ENCODE results near the gene MTMR2.
A peak's percentile ranks its signal among the peaks of the same experiment; 100 is the strongest.

Gene MTMR2

GRCh38 chr11:95795627-95796295 lies 128.1 kb downstream of the MTMR2 start:
- no peak for DNase-seq
- POLR2A ChIA-PET = no interaction called here

GRCh38 chr11:95794086-95794485 lies 129.8 kb downstream of the MTMR2 start:
- CTCF ChIA-PET = no interaction called here
- DNase-seq = no peak
- Histone ChIP-seq H3K4me1 (ENCODE audit: control extremely low read depth in 1 of 4, control insufficient read depth in 4 of 4, insufficient read depth in 4 of 4, low read length in 3 of 4) (peaks cover 10 to 19% (median 14%) of the 10 kb centered on the region in 4 experiments), H3K4me3 (ENCODE audit: control insufficient read depth in 1 of 7, extremely low read depth in 1 of 7, insufficient read depth in 4 of 7, low read depth in 2 of 7, low read length in 6 of 7) (no peak overlapping the region), H3K9me3 (ENCODE audit: control extremely low read depth in 1 of 5, control insufficient read depth in 4 of 5, insufficient read depth in 2 of 5, low read depth in 1 of 5, low read length in 4 of 5) (no peaks in the 10 kb centered on the region), H3K27ac (ENCODE audit: insufficient read depth in 1 of 2, low read depth in 1 of 2, low read length in 2 of 2, poor library complexity in 1 of 2, severe bottlenecking in 2 of 2) (no peak overlapping the region), H3K27me3 (replicated peaks in 2 of 5; ENCODE audit: control insufficient read depth in 4 of 5, insufficient read depth in 5 of 5, low read length in 4 of 5) (no peaks in the 10 kb centered on the region), H3K36me3 (ENCODE audit: control insufficient read depth in 4 of 4, insufficient read depth in 4 of 4, low read length in 3 of 4) (peaks cover 0 to 5% (median 2%) of the 10 kb centered on the region in 4 experiments)
- 100% methylated on average over 1 of the region's 5 CpGs for WGBS (ENCODE audit: insufficient coverage)
- POLR2A ChIA-PET = no interaction called here

More at GRCh38 chr11:95795627-95796295, 128.1 kb downstream of the MTMR2 start:
- peaks cover 4 to 18% (median 12%) of the 10 kb centered on the region in 4 experiments for H3K36me3 ChIP-seq (ENCODE audit: control insufficient read depth in 4 of 4, insufficient read depth in 4 of 4, low read length in 3 of 4)
- no CpG with 5 or more reads among the region's 3 CpGs for WGBS (ENCODE audit: insufficient coverage)
- H3K4me3 ChIP-seq (ENCODE audit: control insufficient read depth in 1 of 7, extremely low read depth in 1 of 7, insufficient read depth in 4 of 7, low read depth in 2 of 7, low read length in 6 of 7) = no peak overlapping the region
- no peaks in the 10 kb centered on the region for H3K9me3 ChIP-seq (ENCODE audit: control extremely low read depth in 1 of 5, control insufficient read depth in 4 of 5, insufficient read depth in 2 of 5, low read depth in 1 of 5, low read length in 4 of 5)
- no peak overlapping the region for H3K27ac ChIP-seq (ENCODE audit: insufficient read depth in 1 of 2, low read depth in 1 of 2, low read length in 2 of 2, poor library complexity in 1 of 2, severe bottlenecking in 2 of 2)
- H3K4me1 ChIP-seq (ENCODE audit: control extremely low read depth in 1 of 4, control insufficient read depth in 4 of 4, insufficient read depth in 4 of 4, low read length in 3 of 4) = peaks cover 10 to 19% (median 14%) of the 10 kb centered on the region in 4 experiments
- H3K27me3 ChIP-seq (replicated peaks in 2 of 5; ENCODE audit: control insufficient read depth in 4 of 5, insufficient read depth in 5 of 5, low read length in 4 of 5) = no peaks in the 10 kb centered on the region
- CTCF ChIA-PET = interaction anchor here (0.7 to 1.4 kb wide), 4 partner anchors 11 to 644 kb away, joined by 3 to 5 read pairs (median 4); no protein-coding TSS in a partner anchor

- Histone ChIP-seq H3K4me1 (ENCODE audit: control extremely low read depth in 1 of 4, control insufficient read depth in 4 of 4, insufficient read depth in 4 of 4, low read length in 3 of 4) (peaks cover 15 to 26% (median 20%) of the 10 kb centered on the region in 4 experiments), H3K27ac (ENCODE audit: insufficient read depth in 1 of 2, low read depth in 1 of 2, low read length in 2 of 2, poor library complexity in 1 of 2, severe bottlenecking in 2 of 2) (no peak overlapping the region), H3K27me3 (replicated peaks in 2 of 5; ENCODE audit: control insufficient read depth in 4 of 5, insufficient read depth in 5 of 5, low read length in 4 of 5) (no peaks in the 10 kb centered on the region), H3K36me3 (ENCODE audit: control insufficient read depth in 4 of 4, insufficient read depth in 4 of 4, low read length in 3 of 4) (peaks cover 0 to 3% (median 2%) of the 10 kb centered on the region in 4 experiments), H3K4me3 (ENCODE audit: control insufficient read depth in 1 of 7, extremely low read depth in 1 of 7, insufficient read depth in 4 of 7, low read depth in 2 of 7, low read length in 6 of 7) (peak overlapping the region in 1 of 7 experiments; percentile 14), H3K9me3 (ENCODE audit: control extremely low read depth in 1 of 5, control insufficient read depth in 4 of 5, insufficient read depth in 2 of 5, low read depth in 1 of 5, low read length in 4 of 5) (no peaks in the 10 kb centered on the region)
- no peak for DNase-seq
- POLR2A ChIA-PET = no interaction called here
- CTCF ChIA-PET = interaction anchor here (1.5 kb wide), 1 partner anchor 54 kb away, joined by 3 read pairs; no protein-coding TSS in a partner anchor
- 95% methylated on average over 3 of the region's 4 CpGs for WGBS (ENCODE audit: insufficient coverage)
Observed at GRCh38 chr11:95793116-95793515, 130.8 kb downstream of the MTMR2 start.

- CTCF ChIA-PET = interaction anchor here (1.5 kb wide), 1 partner anchor 54 kb away, joined by 3 read pairs; no protein-coding TSS in a partner anchor
Observed at GRCh38 chr11:95792700-95793099, 131.2 kb downstream of the MTMR2 start.

GRCh38 chr11:95792200-95792599 lies 131.7 kb downstream of the MTMR2 start:
- POLR2A ChIA-PET = no interaction called here
- peak overlapping the region in 3 of 7 experiments; percentile 81 to 97 (median 93) for H3K4me3 ChIP-seq (ENCODE audit: control insufficient read depth in 1 of 7, extremely low read depth in 1 of 7, insufficient read depth in 4 of 7, low read depth in 2 of 7, low read length in 6 of 7)
- WGBS (ENCODE audit: insufficient coverage) = 100% methylated on average over 6 of the region's 8 CpGs

More at GRCh38 chr11:95792700-95793099, 131.2 kb downstream of the MTMR2 start:
- H3K27me3 ChIP-seq (replicated peaks in 2 of 5; ENCODE audit: control insufficient read depth in 4 of 5, insufficient read depth in 5 of 5, low read length in 4 of 5) = no peaks in the 10 kb centered on the region
- POLR2A ChIA-PET = no interaction called here
- H3K4me1 ChIP-seq (ENCODE audit: control extremely low read depth in 1 of 4, control insufficient read depth in 4 of 4, insufficient read depth in 4 of 4, low read length in 3 of 4) = peaks cover 15 to 30% (median 22%) of the 10 kb centered on the region in 4 experiments
- WGBS (ENCODE audit: insufficient coverage) = 100% methylated on average over 4 of the region's 7 CpGs
- no peak overlapping the region for H3K27ac ChIP-seq (ENCODE audit: insufficient read depth in 1 of 2, low read depth in 1 of 2, low read length in 2 of 2, poor library complexity in 1 of 2, severe bottlenecking in 2 of 2)
- peak overlapping the region in 1 of 7 experiments; percentile 14 for H3K4me3 ChIP-seq (ENCODE audit: control insufficient read depth in 1 of 7, extremely low read depth in 1 of 7, insufficient read depth in 4 of 7, low read depth in 2 of 7, low read length in 6 of 7)
- DNase-seq = no peak
- H3K9me3 ChIP-seq (ENCODE audit: control extremely low read depth in 1 of 5, control insufficient read depth in 4 of 5, insufficient read depth in 2 of 5, low read depth in 1 of 5, low read length in 4 of 5) = no peaks in the 10 kb centered on the region
- peaks cover 0 to 3% (median 2%) of the 10 kb centered on the region in 4 experiments for H3K36me3 ChIP-seq (ENCODE audit: control insufficient read depth in 4 of 4, insufficient read depth in 4 of 4, low read length in 3 of 4)

GRCh38 chr11:95791709-95792033 lies 132.2 kb downstream of the MTMR2 start:
- DNase-seq = no peak

More at GRCh38 chr11:95792200-95792599, 131.7 kb downstream of the MTMR2 start:
- H3K9me3 ChIP-seq (ENCODE audit: control extremely low read depth in 1 of 5, control insufficient read depth in 4 of 5, insufficient read depth in 2 of 5, low read depth in 1 of 5, low read length in 4 of 5) = no peaks in the 10 kb centered on the region
- H3K4me1 ChIP-seq (ENCODE audit: control extremely low read depth in 1 of 4, control insufficient read depth in 4 of 4, insufficient read depth in 4 of 4, low read length in 3 of 4) = peaks cover 15 to 30% (median 22%) of the 10 kb centered on the region in 4 experiments
- CTCF ChIA-PET = interaction anchor here (1.0 to 1.5 kb wide), 3 partner anchors 7 to 653 kb away, joined by 3 read pairs; no protein-coding TSS in a partner anchor
- H3K36me3 ChIP-seq (ENCODE audit: control insufficient read depth in 4 of 4, insufficient read depth in 4 of 4, low read length in 3 of 4) = peaks cover 0 to 3% (median 2%) of the 10 kb centered on the region in 4 experiments
- H3K27ac ChIP-seq (ENCODE audit: insufficient read depth in 1 of 2, low read depth in 1 of 2, low read length in 2 of 2, poor library complexity in 1 of 2, severe bottlenecking in 2 of 2) = peak overlapping the region in 1 of 2 experiments; percentile 100
- no peak for DNase-seq
- H3K27me3 ChIP-seq (replicated peaks in 2 of 5; ENCODE audit: control insufficient read depth in 4 of 5, insufficient read depth in 5 of 5, low read length in 4 of 5) = no peaks in the 10 kb centered on the region

More at GRCh38 chr11:95791709-95792033, 132.2 kb downstream of the MTMR2 start:
- Histone ChIP-seq H3K27me3 (replicated peaks in 2 of 5; ENCODE audit: control insufficient read depth in 4 of 5, insufficient read depth in 5 of 5, low read length in 4 of 5) (no peaks in the 10 kb centered on the region), H3K4me3 (ENCODE audit: control insufficient read depth in 1 of 7, extremely low read depth in 1 of 7, insufficient read depth in 4 of 7, low read depth in 2 of 7, low read length in 6 of 7) (peak overlapping the region in 6 of 7 experiments; percentile 81 to 98 (median 94)), H3K9me3 (ENCODE audit: control extremely low read depth in 1 of 5, control insufficient read depth in 4 of 5, insufficient read depth in 2 of 5, low read depth in 1 of 5, low read length in 4 of 5) (no peaks in the 10 kb centered on the region), H3K27ac (ENCODE audit: insufficient read depth in 1 of 2, low read depth in 1 of 2, low read length in 2 of 2, poor library complexity in 1 of 2, severe bottlenecking in 2 of 2) (peak overlapping the region in 1 of 2 experiments; percentile 100), H3K4me1 (ENCODE audit: control extremely low read depth in 1 of 4, control insufficient read depth in 4 of 4, insufficient read depth in 4 of 4, low read length in 3 of 4) (peaks cover 15 to 30% (median 22%) of the 10 kb centered on the region in 4 experiments), H3K36me3 (ENCODE audit: control insufficient read depth in 4 of 4, insufficient read depth in 4 of 4, low read length in 3 of 4) (peaks cover 0 to 3% (median under 1%) of the 10 kb centered on the region in 4 experiments)
- POLR2A ChIA-PET = no interaction called here
- CTCF ChIA-PET = interaction anchor here (1.0 to 3.4 kb wide), 5 partner anchors 8 to 653 kb away, joined by 3 to 21 read pairs (median 3); no protein-coding TSS in a partner anchor
- 68% methylated on average over 7 of the region's 8 CpGs for WGBS (ENCODE audit: insufficient coverage)
